ENCODE data around the gene ZNF790. TPM values are rescaled to one million over a fixed set of nuclear protein-coding genes. Genes with fewer than 3 reads are reported as not detected.

The ZNF790 gene
- total RNA-seq, 2 donors from 2014 or later: 6.5 to 8.5 TPM

Other genes with a start within 250 kb of the ZNF790 start
- 10 to 100 TPM; 23.1 to 25.0 TPM for gene ZNF382, start 233.1 kb downstream of the ZNF790 start, total RNA-seq
- gene ZNF461, start 171.6 kb downstream of the ZNF790 start, total RNA-seq: 1 to 10 TPM; 6.9 to 9.7 TPM
- gene ZNF567, start 150.8 kb downstream of the ZNF790 start, total RNA-seq: 10 to 100 TPM in 1 of 2 donors, 1 to 10 TPM in 1; 7.8 to 11.2 TPM
- gene ZNF850, start 65.6 kb downstream of the ZNF790 start, total RNA-seq: 10 to 100 TPM; 10.4 to 14.9 TPM
- 1 to 10 TPM; 6.1 to 9.9 TPM for gene ZNF345, start 12.5 kb upstream of the ZNF790 start, total RNA-seq
- 1 to 10 TPM; 7.4 to 9.0 TPM for gene ZNF829, start 77.9 kb upstream of the ZNF790 start, total RNA-seq
- 10 to 100 TPM; 15.4 to 17.9 TPM for gene ZNF568, start 77.9 kb upstream of the ZNF790 start, total RNA-seq
- gene ZNF420, start 240.0 kb upstream of the ZNF790 start, total RNA-seq: 10 to 100 TPM; 10.6 to 12.3 TPM

Measured in activated T-cell treated with anti-CD3 and anti-CD28 coated beads, Interleukin-2, amount 50 U/mL, for 72 hours (primary cell).